HCT116 (cell line): ENCODE data around the gene CDC42SE1.
"Not testable (repeated sequence)": the region's sequence is repeated elsewhere in the genome, so short reads cannot be mapped to it uniquely, and the experiment has no call there.

Source experiments
- CBX3 ChIP-seq: IDR thresholded peaks from 2 replicates; pipeline ENCODE4 v1.6.1; 2012; ENCODE audit warnings: low read depth
- CEBPB ChIP-seq: IDR thresholded peaks from 2 replicates; pipeline ENCODE4 v1.6.1; 2012; ENCODE audit warnings: low read depth
- EGR1 ChIP-seq: IDR thresholded peaks from 2 replicates; pipeline ENCODE4 v1.6.1; 2012; ENCODE audit warnings: low read depth
- ELF1 ChIP-seq: IDR thresholded peaks from 2 replicates; pipeline ENCODE4 v1.6.1; 2012; ENCODE audit warnings: low read depth, borderline replicate concordance
- EZH2 ChIP-seq: fragments of 200-600 bp; sonication (generic); IDR thresholded peaks from 2 replicates; pipeline ENCODE4 v1.6.1; 2017; ENCODE audit warnings: antibody characterized with exemption, mixed run types
- EZH2phosphoT487 ChIP-seq: fragments of 200-600 bp; IDR thresholded peaks from 2 replicates; pipeline ENCODE4 v1.6.1; 2018; ENCODE audit warnings: antibody characterized with exemption, borderline replicate concordance
- POLR2A ChIP-seq: IDR thresholded peaks from 2 replicates; pipeline ENCODE4 v1.7.0; 2011; ENCODE audit warnings: borderline replicate concordance; ENCODE audit not compliant: insufficient read depth, insufficient read length; ENCODE audit errors: extremely low read depth
- POLR2AphosphoS5 ChIP-seq: IDR thresholded peaks from 2 replicates; pipeline ENCODE4 v1.6.1; 2011; ENCODE audit warnings: mild to moderate bottlenecking, low read depth, low read length, moderate library complexity
- RAD21 ChIP-seq: IDR thresholded peaks from 2 replicates; pipeline ENCODE4 v1.6.1; 2012; ENCODE audit warnings: low read depth, mild to moderate bottlenecking
- SIN3A ChIP-seq: IDR thresholded peaks from 2 replicates; pipeline ENCODE4 v1.6.1; 2012; ENCODE audit warnings: low read depth
- YY1 ChIP-seq: IDR thresholded peaks from 2 replicates; pipeline ENCODE4 v1.6.1; 2011; ENCODE audit warnings: low read length, low read depth, moderate library complexity, mild to moderate bottlenecking; ENCODE audit not compliant: insufficient replicate concordance; ENCODE audit errors: extremely low read depth
- TF ChIP-seq, protein P1 (sequence below), 3 experiments: fragments of 200-600 bp in 1 of 3; sonication (generic) in 1 of 3; IDR thresholded peaks in 2 of 3; conservative IDR thresholded peaks in 1 of 3; 2 replicates each; pipeline ENCODE4 v1.5.1; 2012 to 2017; ENCODE audit warnings: low read depth in 2 of 3, low read length in 2 of 3, antibody characterized with exemption in 1 of 3, borderline replicate concordance in 1 of 3, control low read depth in 1 of 3, mild to moderate bottlenecking in 1 of 3, mixed read lengths in 1 of 3, mixed run types in 1 of 3, moderate library complexity in 1 of 3; ENCODE audit not compliant: insufficient read depth in 1 of 3
- TF ChIP-seq, protein P2 (sequence below): IDR thresholded peaks from 2 replicates; pipeline ENCODE4 v1.6.1; 2011; ENCODE audit warnings: mild to moderate bottlenecking, low read length, moderate library complexity; ENCODE audit not compliant: insufficient replicate concordance; ENCODE audit errors: extremely low read depth
- TF ChIP-seq, protein P3 (sequence below): IDR thresholded peaks from 2 replicates; pipeline ENCODE4 v1.6.1; 2012; ENCODE audit warnings: low read depth

DNA sequence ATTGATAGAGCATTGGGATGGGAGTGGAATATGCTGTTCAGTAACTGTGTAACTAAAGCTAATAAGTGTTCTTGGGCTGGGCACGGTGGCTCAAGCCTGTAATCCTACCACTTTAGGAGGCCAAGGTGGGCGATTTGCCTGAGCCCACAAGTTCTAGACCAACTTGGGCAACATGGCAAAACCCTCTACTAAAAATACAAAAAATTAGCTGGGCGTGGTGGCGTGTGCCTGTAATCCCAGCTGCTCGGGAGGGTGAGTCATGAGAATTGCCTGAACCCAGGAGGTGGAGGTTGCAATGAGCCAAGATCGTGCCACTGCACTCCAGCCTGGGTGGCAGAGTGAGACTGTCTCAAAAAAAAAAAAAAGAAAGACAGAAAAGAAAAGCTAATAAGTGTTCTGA, 38.0 kb upstream of the CDC42SE1 start:
- TF ChIP-seq, protein P1, sequence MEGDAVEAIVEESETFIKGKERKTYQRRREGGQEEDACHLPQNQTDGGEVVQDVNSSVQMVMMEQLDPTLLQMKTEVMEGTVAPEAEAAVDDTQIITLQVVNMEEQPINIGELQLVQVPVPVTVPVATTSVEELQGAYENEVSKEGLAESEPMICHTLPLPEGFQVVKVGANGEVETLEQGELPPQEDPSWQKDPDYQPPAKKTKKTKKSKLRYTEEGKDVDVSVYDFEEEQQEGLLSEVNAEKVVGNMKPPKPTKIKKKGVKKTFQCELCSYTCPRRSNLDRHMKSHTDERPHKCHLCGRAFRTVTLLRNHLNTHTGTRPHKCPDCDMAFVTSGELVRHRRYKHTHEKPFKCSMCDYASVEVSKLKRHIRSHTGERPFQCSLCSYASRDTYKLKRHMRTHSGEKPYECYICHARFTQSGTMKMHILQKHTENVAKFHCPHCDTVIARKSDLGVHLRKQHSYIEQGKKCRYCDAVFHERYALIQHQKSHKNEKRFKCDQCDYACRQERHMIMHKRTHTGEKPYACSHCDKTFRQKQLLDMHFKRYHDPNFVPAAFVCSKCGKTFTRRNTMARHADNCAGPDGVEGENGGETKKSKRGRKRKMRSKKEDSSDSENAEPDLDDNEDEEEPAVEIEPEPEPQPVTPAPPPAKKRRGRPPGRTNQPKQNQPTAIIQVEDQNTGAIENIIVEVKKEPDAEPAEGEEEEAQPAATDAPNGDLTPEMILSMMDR (IDR thresholded peaks at IDR 0.05 in 2 of 3, conservative IDR thresholded peaks at IDR 0.05 in 1 of 3; ENCODE audit: borderline replicate concordance in 1 of 3, insufficient read depth in 1 of 3, low read depth in 2 of 3, low read length in 2 of 3) = not testable (repeated sequence)
- TF ChIP-seq SIN3A, ELF1, CEBPB, EZH2, EZH2phosphoT487, POLR2AphosphoS5, RAD21, YY1, POLR2A, EGR1: not testable (repeated sequence)
- TF ChIP-seq CBX3 = 0 out of 2 replicates have a peak, but pooled peaks have one; percentile 36
- TF ChIP-seq, protein P2, sequence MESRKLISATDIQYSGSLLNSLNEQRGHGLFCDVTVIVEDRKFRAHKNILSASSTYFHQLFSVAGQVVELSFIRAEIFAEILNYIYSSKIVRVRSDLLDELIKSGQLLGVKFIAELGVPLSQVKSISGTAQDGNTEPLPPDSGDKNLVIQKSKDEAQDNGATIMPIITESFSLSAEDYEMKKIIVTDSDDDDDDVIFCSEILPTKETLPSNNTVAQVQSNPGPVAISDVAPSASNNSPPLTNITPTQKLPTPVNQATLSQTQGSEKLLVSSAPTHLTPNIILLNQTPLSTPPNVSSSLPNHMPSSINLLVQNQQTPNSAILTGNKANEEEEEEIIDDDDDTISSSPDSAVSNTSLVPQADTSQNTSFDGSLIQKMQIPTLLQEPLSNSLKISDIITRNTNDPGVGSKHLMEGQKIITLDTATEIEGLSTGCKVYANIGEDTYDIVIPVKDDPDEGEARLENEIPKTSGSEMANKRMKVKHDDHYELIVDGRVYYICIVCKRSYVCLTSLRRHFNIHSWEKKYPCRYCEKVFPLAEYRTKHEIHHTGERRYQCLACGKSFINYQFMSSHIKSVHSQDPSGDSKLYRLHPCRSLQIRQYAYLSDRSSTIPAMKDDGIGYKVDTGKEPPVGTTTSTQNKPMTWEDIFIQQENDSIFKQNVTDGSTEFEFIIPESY = not testable (repeated sequence)
- TF ChIP-seq, protein P3, sequence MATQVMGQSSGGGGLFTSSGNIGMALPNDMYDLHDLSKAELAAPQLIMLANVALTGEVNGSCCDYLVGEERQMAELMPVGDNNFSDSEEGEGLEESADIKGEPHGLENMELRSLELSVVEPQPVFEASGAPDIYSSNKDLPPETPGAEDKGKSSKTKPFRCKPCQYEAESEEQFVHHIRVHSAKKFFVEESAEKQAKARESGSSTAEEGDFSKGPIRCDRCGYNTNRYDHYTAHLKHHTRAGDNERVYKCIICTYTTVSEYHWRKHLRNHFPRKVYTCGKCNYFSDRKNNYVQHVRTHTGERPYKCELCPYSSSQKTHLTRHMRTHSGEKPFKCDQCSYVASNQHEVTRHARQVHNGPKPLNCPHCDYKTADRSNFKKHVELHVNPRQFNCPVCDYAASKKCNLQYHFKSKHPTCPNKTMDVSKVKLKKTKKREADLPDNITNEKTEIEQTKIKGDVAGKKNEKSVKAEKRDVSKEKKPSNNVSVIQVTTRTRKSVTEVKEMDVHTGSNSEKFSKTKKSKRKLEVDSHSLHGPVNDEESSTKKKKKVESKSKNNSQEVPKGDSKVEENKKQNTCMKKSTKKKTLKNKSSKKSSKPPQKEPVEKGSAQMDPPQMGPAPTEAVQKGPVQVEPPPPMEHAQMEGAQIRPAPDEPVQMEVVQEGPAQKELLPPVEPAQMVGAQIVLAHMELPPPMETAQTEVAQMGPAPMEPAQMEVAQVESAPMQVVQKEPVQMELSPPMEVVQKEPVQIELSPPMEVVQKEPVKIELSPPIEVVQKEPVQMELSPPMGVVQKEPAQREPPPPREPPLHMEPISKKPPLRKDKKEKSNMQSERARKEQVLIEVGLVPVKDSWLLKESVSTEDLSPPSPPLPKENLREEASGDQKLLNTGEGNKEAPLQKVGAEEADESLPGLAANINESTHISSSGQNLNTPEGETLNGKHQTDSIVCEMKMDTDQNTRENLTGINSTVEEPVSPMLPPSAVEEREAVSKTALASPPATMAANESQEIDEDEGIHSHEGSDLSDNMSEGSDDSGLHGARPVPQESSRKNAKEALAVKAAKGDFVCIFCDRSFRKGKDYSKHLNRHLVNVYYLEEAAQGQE = not testable (repeated sequence)
